ENCODE results near the gene AGMO. TPM values are rescaled to one million over a fixed set of nuclear protein-coding genes. Genes with fewer than 3 reads are reported as not detected.

AGMO gene
- polyA plus RNA-seq, 3 donors, result not detected

DNA sequence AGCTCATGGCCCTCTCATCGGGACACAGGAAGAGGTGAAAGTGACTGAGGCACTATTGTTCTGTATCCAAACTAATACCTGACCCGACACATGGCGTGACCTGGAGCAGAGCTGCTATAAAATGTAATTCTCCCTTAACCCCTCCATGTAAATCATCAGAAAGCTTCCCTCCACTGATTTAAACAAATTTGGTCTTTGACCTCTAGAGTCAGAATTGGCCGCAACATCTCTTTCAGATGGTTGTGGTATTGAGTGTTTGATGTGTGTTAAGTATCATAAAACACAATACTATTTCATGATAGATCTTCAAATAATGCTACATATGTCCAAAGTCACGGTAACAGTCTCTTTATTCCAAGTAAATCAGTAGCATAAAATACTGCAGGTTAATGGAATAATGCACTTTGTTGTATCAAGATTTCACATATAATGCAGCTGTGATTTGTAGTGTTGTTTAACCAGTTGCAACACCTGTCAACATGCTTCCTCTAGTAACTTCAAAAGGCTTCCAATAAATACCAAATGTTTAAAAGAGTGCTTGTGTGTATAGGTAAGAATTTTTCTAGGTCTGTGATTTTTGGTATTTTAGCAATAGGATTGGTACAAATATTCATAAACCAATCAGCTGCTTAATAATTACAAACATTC lies 144.3 kb downstream of the AGMO start:
- no peak overlapping the region for H3K4me3 Mint-ChIP-seq
- H3K4me1 Mint-ChIP-seq, result no peaks in the 10 kb centered on the region
- H3K27ac Mint-ChIP-seq, result no peak overlapping the region
- no peak overlapping the region for H2AFZ ChIP-seq (ENCODE audit: insufficient read depth, low read depth, low read length, poor library complexity, severe bottlenecking)
- no peaks in the 10 kb centered on the region for H3K36me3 Mint-ChIP-seq
- H3K4me3 ChIP-seq (replicated peaks in 1 of 3; ENCODE audit: low read depth in 2 of 3, low read length in 3 of 3), result no peak overlapping the region
- H3K79me2 ChIP-seq (ENCODE audit: insufficient read depth, low read length), result no peaks in the 10 kb centered on the region
- intact Hi-C loops (cut with micrococcal nuclease), result no loop called here
- peaks cover 4 to 8% of the 10 kb centered on the region in 2 donors for H3K9me3 ChIP-seq (replicated peaks in 1 of 2; ENCODE audit: control insufficient read depth in 1 of 2, insufficient read depth in 1 of 2, low read length in 2 of 2)
- H3K36me3 ChIP-seq (replicated peaks in 1 of 2; ENCODE audit: control insufficient read depth in 1 of 2, insufficient read depth in 2 of 2, low read length in 2 of 2), result no peaks in the 10 kb centered on the region
- TF ChIP-seq, protein P1, sequence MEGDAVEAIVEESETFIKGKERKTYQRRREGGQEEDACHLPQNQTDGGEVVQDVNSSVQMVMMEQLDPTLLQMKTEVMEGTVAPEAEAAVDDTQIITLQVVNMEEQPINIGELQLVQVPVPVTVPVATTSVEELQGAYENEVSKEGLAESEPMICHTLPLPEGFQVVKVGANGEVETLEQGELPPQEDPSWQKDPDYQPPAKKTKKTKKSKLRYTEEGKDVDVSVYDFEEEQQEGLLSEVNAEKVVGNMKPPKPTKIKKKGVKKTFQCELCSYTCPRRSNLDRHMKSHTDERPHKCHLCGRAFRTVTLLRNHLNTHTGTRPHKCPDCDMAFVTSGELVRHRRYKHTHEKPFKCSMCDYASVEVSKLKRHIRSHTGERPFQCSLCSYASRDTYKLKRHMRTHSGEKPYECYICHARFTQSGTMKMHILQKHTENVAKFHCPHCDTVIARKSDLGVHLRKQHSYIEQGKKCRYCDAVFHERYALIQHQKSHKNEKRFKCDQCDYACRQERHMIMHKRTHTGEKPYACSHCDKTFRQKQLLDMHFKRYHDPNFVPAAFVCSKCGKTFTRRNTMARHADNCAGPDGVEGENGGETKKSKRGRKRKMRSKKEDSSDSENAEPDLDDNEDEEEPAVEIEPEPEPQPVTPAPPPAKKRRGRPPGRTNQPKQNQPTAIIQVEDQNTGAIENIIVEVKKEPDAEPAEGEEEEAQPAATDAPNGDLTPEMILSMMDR (IDR thresholded peaks at IDR 0.05), result no peak
- H3K9me3 Mint-ChIP-seq, result peaks cover 0 to 6% (median 4%) of the 10 kb centered on the region in 7 donors
- H3K27me3 ChIP-seq (ENCODE audit: control insufficient read depth in 2 of 2, insufficient read depth in 2 of 2, low read length in 2 of 2), result no peaks in the 10 kb centered on the region
- no peak overlapping the region for H3K27ac ChIP-seq (ENCODE audit: low read depth in 1 of 2, low read length in 2 of 2)
- DNase-seq, result no peak
- H3K9ac ChIP-seq (ENCODE audit: insufficient read depth, low read length, poor library complexity, severe bottlenecking), result no peak overlapping the region
- WGBS (ENCODE audit: insufficient coverage), result 93% methylated on average over 3 of the region's 5 CpGs
- no peak overlapping the region for H3K4me2 ChIP-seq (replicated peaks; ENCODE audit: extremely low read depth, low read length, poor library complexity, severe bottlenecking)
- H3K4me1 ChIP-seq (ENCODE audit: control insufficient read depth in 1 of 2, insufficient read depth in 2 of 2, low read length in 2 of 2), result no peaks in the 10 kb centered on the region
- no peaks in the 10 kb centered on the region for H4K20me1 ChIP-seq (ENCODE audit: insufficient read depth, low read length)
- H3K27me3 Mint-ChIP-seq (ENCODE audit: low read depth in 3 of 3), result no peaks in the 10 kb centered on the region

GRCh38 chr7:15411019-15411418 lies 150.8 kb downstream of the AGMO start:
- no peaks in the 10 kb centered on the region for H3K27me3 Mint-ChIP-seq (ENCODE audit: low read depth in 3 of 3)
- TF ChIP-seq, protein P1 (IDR thresholded peaks at IDR 0.05), result no peak
- no peak overlapping the region for H3K27ac Mint-ChIP-seq
- no peak for DNase-seq
- Histone ChIP-seq H3K36me3 (replicated peaks in 1 of 2; ENCODE audit: control insufficient read depth in 1 of 2, insufficient read depth in 2 of 2, low read length in 2 of 2) (no peaks in the 10 kb centered on the region), H4K20me1 (ENCODE audit: insufficient read depth, low read length) (no peaks in the 10 kb centered on the region), H3K9me3 (replicated peaks in 1 of 2; ENCODE audit: control insufficient read depth in 1 of 2, insufficient read depth in 1 of 2, low read length in 2 of 2) (peaks cover 0 to 8% of the 10 kb centered on the region in 2 donors), H2AFZ (ENCODE audit: insufficient read depth, low read depth, low read length, poor library complexity, severe bottlenecking) (no peak overlapping the region), H3K27me3 (ENCODE audit: control insufficient read depth in 2 of 2, insufficient read depth in 2 of 2, low read length in 2 of 2) (no peaks in the 10 kb centered on the region), H3K4me3 (replicated peaks in 1 of 3; ENCODE audit: low read depth in 2 of 3, low read length in 3 of 3) (no peak overlapping the region), H3K4me1 (ENCODE audit: control insufficient read depth in 1 of 2, insufficient read depth in 2 of 2, low read length in 2 of 2) (no peaks in the 10 kb centered on the region), H3K9ac (ENCODE audit: insufficient read depth, low read length, poor library complexity, severe bottlenecking) (no peak overlapping the region), H3K4me2 (replicated peaks; ENCODE audit: extremely low read depth, low read length, poor library complexity, severe bottlenecking) (no peak overlapping the region), H3K79me2 (ENCODE audit: insufficient read depth, low read length) (no peaks in the 10 kb centered on the region), H3K27ac (ENCODE audit: low read depth in 1 of 2, low read length in 2 of 2) (no peak overlapping the region)
- peaks cover 0 to 7% (median 4%) of the 10 kb centered on the region in 7 donors for H3K9me3 Mint-ChIP-seq
- H3K36me3 Mint-ChIP-seq, result no peaks in the 10 kb centered on the region
- intact Hi-C loops (cut with micrococcal nuclease), result no loop called here
- H3K4me1 Mint-ChIP-seq, result no peaks in the 10 kb centered on the region
- no CpG with 5 or more reads among the region's 2 CpGs for WGBS (ENCODE audit: insufficient coverage)
- H3K4me3 Mint-ChIP-seq, result no peak overlapping the region
